GM19239 (cell line): ENCODE data around the gene LSM7.

Experiments
- DNase-seq: peaks from one replicate; pipeline ENCODE4 v3.0.0; 2011; ENCODE audit warnings: low spot score; ENCODE audit not compliant: insufficient read length
- FAIRE-seq: peaks from 2 replicates; lab custom pipeline; 2011; peaks lifted over from hg19 to GRCh38; lab: Jason Lieb, UNC

The LSM7 gene

DNA sequence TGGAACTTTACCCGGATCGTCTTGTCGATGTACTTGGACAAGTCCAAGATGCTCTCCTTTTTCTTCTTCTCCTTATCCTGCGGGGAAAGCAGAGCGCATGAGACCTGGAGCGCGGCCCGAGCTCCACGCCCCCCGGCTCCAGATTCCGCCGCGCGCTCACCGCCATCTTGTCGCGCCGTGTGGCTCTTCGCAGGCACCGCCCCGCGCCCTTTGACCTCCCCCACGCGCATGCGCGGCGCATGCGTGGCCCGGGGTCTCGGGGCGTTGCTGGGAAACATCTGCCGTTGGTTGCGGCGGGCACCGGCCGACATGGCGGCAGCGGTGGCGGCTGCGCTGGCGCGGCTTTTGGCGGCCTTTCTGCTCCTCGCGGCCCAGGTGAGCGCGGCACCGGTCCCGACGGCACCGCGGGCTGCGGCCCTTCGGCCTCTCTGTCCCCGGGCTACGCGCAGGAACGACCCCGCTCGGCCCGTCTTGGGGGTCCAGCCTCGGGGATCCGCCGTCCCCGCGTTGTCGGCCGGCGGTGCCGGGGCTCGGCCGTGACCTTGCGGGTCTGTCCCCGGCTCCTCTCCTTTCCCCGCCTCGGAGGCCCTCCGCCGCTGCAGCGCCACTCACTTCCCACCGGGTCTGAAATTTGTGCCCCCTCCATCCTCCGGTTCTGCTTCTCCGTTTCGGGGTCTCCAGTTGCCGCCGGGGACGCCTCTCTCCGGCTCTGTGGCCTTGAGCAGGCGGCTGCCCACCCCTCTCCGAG, at the start of gene LSM7, which contains the start of gene SPPL2B:
TSS of gene LSM7 (minus strand) at position 186 of the 748 bp plus-strand sequence. CDS start at position 166, 20 bp downstream.
TSS of gene SPPL2B (plus strand) at position 284 of the 748 bp plus-strand sequence. CDS start at position 310, 26 bp downstream.
- DNase-seq, result peak; percentile 96
- peak; percentile 86 for FAIRE-seq

DNA sequence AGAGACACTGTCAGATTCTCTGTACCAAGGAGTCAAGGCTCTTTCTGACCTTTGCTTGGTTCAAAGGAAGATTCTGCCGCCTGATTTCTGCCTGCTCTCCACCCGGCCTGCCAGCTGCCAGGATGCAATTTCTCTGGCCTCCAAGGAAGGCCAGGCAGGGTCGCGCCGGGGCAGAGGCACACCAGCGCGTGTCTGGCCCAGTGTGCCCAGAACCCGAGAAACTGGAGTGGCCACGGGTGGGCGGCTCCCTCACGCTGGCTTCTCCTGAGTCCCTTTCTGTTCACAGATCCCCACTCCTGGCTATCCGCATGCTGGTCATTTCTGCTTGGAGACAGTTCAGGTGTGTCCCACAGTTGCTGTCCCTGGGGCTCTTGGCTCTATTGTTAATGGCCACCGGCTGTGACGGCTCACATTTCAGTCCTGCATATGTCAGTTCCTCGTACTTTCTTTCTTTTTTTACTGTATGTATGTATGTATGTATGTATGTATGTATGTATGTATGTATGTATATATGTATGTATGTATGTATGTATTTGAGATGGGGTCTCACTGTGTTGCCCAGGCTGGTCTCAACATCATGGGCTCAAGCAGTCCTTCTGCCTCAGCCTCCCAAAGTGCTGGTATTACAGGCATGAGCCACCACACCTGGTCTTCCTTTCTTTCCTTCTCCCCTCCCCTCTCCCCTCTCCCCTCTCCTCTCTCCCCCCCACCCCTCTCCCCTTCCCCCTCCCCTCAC, 48.6 kb upstream of the LSM7 start:
- DNase-seq (no peak), FAIRE-seq (no peak)

DNA sequence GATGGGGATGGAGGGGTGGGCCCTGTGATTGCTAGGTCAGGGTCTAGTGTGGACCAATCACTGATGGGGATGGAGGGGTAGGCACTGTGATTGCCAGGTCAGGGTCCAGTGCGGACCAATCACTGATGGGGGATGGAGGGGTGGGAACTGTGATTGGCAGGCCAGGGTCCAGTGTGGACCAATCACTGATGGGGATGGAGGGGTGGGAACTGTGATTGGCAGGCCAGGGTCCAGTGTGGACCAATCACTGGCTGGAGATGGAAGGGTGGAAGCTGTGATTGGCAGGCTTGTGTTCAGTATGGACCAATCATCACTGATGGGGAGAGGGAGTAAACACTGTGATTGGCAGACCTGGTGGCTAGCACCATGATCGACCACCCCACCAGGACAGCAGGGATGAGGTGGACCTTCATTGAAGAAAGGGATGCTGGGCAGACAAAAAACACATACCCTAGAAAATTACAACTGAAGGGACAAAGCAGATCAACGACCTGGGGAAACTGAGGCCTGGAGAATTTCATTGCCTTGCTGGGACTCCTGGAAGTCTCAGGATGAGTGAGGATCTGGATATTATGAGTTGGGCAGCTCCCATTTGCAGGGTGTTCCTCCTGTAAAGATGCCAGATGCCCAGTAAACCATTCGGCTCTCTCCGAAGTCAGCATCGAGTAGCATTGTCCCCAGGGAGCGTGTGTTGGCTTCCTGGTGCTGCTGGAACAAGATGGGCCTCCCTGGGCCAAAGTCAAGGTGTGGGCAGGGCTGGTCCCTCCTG, 47.2 kb upstream of the LSM7 start:
- FAIRE-seq (no peak), DNase-seq (no peak)

DNA sequence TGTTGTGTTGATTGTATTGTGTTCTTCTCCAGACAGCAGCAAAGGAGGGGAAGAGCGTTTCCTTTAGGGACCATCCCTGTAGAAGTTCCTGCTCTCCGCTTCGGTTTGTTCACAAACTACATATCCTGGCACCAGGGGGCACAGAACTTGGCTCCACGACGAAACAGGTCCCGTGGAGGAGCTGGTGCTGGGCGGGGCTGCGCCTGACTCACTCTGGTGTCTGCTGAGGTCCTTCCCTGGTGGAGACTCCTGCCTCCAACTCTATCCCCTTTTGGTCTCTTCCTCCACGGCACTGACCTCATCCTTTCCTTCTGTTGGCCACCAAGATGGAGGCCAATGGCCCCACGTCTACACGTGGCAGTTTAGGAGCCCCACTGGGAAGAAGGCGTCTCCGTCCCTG, 46.4 kb upstream of the LSM7 start:
- FAIRE-seq (no peak), DNase-seq (no peak)

DNA sequence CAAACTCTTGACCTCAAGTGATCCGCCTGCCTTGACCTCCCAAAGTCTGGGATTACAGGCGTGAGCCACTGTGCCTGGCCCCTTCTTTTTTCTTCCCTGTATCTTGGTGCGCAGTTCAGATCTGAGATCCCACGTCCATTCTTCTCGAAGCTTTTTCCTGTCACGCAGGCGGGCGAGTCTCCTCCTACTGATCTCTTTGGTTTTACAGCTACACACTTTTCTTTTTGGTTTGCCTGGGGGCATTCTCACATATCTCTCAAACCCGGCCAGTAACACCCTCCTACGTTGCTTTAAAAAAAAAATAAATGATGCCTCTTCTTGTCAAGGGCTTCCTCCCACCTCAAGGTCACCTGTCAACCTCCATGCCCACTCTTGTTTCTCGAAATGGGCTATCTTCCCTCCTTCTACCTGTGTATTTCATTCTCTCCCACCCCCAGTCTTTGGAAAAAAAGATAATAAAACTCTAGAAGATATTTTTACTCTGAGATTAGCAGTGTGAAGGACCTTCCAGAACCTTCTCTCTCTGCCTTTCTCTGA, 43.8 kb upstream of the LSM7 start:
- DNase-seq (no peak), FAIRE-seq (no peak)

DNA sequence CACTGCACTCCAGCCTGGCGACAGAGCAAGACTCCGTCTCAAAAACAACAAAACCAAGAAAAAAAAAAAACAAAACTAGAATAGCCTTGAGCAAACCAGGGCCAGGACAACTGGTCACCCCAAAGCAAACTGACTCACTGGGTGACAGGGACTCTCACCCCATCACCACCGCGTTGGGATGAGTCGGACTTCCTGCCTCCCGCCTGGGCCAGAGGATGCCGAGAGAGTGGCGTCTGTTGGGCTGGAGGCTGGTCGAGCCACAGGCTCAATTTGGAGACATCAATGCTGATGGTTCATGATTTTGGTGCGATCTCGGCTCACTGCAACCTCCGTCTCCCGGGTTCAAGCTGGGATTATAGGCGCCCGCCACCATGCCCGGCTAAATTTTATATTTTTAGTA, 43.3 kb upstream of the LSM7 start:
- no peak for FAIRE-seq
- no peak for DNase-seq

DNA sequence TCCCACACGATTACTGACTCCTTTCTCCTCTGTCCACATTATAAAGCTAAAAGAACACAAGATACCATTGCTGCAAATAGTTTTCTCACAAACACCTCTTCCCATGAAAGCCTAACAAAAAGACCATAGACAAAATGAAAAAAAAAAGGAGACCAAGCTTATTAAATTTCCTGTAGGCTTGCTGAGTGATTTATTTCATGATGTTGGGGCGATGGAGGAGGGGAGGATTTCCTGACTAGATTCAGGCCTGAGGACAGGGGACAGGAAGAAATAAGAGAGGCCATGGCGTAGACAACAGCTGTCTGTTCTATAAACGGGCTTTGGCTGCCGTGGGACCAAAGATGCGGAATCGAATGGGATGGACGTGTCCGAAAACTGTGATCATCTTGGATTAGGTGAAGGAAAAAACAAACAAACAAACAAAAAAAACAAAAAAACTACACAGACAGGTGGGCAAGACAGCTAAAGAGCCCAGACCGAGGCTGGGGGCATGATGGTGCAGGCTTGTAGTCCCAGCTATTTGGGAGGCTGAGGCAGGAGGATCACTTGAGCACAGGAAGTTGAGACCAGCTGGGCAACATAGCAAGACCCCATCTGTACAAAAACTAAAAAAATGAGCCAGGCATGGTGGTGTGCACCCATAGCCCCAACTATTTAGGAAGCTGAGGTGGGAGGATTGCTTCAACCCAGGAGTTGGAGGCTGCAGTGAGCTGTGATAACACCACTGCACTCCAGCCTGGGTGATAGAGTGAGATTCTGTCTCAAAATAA, 37.0 kb upstream of the LSM7 start:
- no peak for DNase-seq
- no peak for FAIRE-seq

DNA sequence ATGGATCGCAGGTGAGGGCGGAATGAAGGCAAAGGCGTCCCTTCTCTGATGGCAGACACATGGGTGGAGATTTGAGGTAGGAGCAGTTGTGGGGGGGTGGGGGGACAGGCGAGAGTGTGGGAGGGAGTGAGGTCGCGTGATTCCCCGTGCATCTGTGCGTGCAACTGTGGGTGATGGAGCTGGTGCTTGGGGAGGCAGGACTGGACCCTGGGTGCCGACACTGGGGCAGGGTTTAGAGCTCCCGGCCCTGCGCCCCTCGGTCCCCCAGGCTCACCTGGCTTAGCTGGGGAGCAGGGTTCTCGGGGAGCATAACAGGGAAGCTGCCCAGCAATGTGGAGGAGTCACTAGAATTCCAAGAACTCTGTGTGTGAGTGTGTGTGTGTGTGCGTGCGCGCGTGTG, 35.0 kb upstream of the LSM7 start:
- no peak for DNase-seq
- FAIRE-seq, result no peak

DNA sequence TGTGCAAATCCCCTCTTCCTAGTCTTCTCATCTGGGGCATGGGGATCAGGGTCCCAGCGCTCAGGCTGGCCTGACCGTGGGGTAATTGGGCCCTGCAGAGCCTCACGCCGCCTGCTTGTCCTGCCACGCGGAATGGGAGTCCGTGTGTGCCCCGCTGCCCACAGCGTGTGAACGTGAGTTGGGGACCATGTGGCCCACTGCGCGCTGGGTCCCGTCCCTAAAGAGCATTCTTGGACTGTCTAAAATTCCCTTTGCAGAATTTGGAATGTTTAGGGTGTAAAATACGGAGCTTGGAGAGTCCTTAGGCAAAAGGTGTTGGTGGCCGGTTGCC, 34.5 kb upstream of the LSM7 start:
- no peak for DNase-seq
- no peak for FAIRE-seq

DNA sequence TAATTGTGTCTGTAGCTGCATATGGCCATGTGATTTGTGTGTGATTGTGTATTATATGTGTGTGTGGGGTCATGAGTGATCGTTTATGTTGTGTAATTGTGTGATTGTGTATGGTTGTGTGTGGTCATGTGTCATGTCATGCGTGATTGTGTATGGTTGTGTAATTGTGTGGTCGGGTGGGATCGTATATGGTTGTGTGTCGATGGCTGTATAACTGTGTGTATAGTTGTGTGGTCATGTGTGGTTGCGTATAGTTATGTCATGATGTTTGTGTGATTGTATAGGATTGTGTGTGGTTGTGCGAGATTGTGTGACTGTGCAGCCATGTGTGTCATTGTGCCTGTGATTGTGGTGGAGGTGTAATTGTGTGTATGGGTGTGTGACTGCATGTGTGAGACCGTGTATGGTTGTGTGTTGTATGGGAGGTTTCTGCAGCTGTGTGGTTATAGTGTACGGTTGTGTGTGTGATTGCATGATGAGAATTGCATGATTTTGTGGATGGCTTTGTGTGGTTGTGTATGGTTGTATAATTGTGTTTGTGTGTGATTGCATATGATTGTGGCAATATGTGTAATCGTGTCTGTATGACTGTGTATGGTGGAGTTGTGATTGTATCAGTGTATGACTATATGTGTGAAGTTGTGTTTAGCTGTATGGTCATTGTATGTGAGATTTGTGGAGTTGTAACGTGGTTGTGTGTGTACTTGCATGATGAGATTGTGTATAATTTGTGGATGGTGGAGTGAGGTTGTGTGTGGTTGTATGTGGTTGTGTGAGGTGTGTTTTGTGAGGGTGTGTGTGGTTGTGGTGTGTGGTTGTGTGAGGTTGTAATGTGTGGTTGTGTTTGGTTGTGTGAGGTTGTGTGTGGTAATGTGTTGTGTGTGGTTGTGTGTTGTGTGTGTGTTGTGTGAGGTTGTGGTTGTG, 33.9 kb upstream of the LSM7 start:
- DNase-seq, result no peak
- FAIRE-seq, result no peak

DNA sequence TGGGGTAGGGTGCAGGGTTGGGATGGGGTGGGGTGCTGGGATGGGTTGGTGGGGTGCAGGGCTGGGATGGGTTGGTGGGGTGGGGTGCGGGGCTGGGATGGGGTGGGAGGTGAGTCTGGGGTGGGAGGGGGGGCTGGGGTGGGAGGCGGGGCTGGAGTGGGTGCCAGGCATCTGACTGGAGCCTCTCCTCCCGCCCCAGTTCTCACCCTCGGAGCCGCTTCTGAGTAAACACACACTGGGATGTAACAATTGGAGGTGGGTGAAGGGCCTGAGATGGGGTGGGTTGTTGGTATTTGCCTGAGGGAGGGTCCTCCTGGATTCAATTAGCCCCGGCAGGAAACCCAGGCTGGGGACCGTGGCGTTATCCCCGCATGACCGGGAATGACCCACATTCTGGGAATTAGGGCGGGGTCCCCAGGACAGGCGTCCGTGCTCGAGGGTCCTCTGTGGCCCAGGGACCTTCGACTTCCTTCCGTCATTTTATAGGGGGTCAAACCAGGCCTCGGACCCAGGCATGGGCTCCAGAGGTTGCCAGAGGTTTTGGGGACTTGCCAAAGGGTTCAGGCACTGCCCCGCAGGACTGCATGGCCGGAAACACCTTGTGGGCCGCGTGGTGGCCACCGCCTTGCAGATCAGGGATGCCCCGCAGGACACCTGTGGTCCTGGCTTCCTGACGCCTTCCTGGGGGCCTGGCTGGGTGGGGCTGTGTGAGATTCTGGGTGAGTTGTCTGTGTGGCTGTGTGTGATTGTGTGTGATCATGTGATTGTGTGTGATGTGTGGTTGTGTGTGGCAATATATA, 33.1 kb upstream of the LSM7 start:
- FAIRE-seq (no peak), DNase-seq (no peak)

DNA sequence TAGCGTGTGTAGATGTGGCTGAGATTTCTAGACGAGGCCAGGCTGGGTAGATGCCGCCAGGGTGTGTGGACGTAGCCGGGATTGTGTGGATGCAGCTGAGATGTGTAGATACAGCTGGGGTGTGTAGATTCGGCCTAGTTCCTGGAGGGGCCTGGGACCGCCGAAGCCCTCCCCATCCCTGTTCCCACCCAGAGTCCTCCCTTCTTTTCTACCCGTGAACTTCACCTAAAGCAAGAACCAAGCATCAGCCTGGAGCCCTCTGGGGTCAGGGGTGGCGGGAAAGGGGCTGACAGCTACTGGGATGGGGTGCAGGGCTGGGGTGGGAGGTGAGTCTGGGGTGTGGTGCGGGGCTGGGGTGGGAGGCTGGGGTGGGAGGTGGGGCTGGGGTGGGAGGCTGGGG, 32.4 kb upstream of the LSM7 start:
- no peak for FAIRE-seq

DNA sequence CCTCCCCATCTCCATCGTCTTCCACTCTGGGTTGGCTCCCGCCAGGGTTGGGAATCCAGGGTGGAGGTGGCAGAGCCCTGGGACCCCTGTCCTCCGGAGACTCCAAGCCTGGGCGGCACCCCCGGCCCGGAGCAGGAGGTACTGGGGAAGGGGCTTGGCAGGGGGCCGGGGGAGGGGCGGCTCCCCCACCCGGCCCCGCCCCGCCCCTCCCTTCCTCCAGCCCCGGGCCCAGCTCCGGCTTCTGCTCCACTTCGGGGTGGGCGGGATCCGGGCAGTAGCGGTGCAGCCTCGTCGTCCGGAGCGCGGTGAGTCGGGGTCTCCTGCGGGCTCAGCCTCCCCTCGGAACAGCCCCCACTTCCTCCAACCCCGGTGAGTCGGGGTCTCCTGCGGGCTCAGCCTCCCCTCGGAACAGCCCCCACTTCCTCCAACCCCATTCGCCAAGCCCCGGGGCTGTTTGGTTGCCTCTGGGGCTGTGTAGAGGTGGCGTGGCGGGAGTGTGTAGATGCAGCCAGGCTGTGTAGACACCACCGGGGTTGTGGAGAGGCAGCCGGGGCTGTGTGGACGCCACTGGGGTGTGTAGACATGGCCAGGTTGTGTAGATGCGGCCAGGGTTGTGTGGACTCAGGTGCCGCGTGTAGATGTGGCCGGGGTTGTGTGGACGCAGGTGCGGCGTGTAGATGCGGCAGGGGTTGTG, 31.8 kb upstream of the LSM7 start, which contains the start of gene TMPRSS9:
TSS of gene TMPRSS9 (plus strand) at position 274 of the 694 bp plus-strand sequence. CDS start 29,521 bp downstream, outside the sequence.
- DNase-seq (no peak), FAIRE-seq (no peak)

More for the DNA sequence above, 32.4 kb upstream of the LSM7 start:
- no peak for DNase-seq

DNA sequence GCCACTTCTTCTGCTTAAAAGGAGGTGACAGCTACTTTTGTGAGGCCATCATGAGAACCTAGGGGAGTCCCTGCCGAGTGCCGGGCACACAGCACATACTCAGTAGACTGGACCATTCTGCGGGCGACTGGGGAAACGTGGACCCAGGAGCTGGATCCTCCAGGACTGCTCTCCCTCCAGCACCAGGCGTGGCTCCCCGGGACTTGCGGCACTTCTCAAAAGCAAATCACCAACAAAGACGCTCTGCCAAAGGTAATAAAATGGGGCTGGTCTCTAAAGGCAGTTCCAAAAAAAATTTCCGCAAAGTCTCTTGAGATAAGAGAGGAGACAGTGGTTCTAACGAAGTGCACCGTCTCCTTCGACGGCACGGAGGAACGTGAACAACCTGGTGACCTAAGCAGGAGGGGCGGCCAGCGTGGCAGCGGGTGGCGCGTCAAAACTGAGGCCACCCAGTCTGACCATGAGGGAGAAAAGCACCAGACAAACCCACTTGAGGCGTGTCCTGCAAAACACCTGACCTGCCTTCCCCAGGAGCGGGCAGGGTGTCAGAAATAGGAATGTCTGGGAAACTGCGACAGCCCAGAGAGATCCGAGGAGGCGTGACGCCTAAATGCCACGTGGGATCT, 30.3 kb upstream of the LSM7 start:
- no peak for FAIRE-seq

DNA sequence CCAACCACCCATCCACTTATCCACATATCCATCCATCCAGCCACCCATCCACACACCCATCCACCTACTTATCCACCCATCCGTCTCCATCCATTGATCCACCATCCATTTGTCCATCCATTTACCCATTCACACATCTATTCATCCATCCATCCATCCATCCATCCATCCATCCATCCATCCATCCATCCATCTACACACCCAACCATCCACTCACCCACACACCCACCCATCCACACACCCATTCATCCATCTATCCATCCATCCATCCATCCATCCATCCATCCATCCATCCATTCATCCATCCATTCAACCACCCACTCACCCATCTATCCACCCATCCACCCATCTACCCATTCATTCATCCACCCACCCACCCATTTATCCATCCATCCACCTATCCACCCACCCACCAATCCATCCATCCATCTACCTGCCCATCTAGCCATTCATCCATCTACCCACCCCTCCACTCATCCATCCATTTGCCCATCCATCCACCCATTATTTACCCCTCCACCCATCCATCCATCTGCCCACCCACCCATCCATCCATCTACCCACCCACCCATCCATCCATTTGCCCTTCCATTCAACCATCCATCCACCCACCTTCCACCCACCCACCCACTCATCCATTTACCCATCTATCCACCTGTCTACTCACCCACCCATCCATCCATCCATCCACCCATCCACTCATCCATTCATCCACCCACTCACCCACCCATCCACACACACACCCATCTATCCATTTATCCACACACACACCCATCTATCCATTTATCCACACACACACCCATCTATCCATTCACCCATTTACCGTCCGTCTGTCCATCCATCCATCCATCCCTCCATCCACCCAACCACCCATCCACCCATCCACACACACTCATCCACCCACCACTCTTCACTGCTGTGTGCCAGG, 29.2 kb upstream of the LSM7 start:
- DNase-seq, result no peak
- FAIRE-seq, result no peak

More for the DNA sequence above, 30.3 kb upstream of the LSM7 start:
- no peak for DNase-seq
